SKM-1 treated with dmso at 0.1 percent for 144 hours (cell line): ENCODE data around the gene IFNLR1.

Source experiments
- DNase-seq: peaks from one replicate; lab custom pipeline; 2025; ENCODE audit not compliant: unreplicated experiment; lab: John Stamatoyannopoulos, UW

IFNLR1 gene

GRCh38 chr1:24206083-24206464 lies 19.0 kb upstream of the IFNLR1 start:
- no peak for DNase-seq

GRCh38 chr1:24205345-24206082 lies 18.4 kb upstream of the IFNLR1 start:
- no peak for DNase-seq

GRCh38 chr1:24204116-24204515 lies 17.0 kb upstream of the IFNLR1 start:
- DNase-seq = no peak

GRCh38 chr1:24203404-24203803 lies 16.3 kb upstream of the IFNLR1 start:
- DNase-seq = no peak

- no peak for DNase-seq
Observed at GRCh38 chr1:24202987-24203386, 15.9 kb upstream of the IFNLR1 start.

- no peak for DNase-seq
Observed at GRCh38 chr1:24202556-24202955, 15.5 kb upstream of the IFNLR1 start.

GRCh38 chr1:24201941-24202440 lies 14.9 kb upstream of the IFNLR1 start:
- DNase-seq = no peak

- peak; percentile 36 for DNase-seq
Observed at GRCh38 chr1:24199291-24199900, 12.3 kb upstream of the IFNLR1 start.

- no peak for DNase-seq
Observed at GRCh38 chr1:24198766-24199165, 11.7 kb upstream of the IFNLR1 start.

GRCh38 chr1:24195874-24196273 lies 8.8 kb upstream of the IFNLR1 start:
- DNase-seq = no peak

GRCh38 chr1:24195136-24195535 lies 8.0 kb upstream of the IFNLR1 start:
- DNase-seq = no peak

- DNase-seq = no peak
Observed at GRCh38 chr1:24193046-24193445, 6.0 kb upstream of the IFNLR1 start.

GRCh38 chr1:24191860-24192259 lies 4.8 kb upstream of the IFNLR1 start:
- no peak for DNase-seq

GRCh38 chr1:24190983-24191461 lies 3.9 kb upstream of the IFNLR1 start:
- DNase-seq = peak; percentile 7

- no peak for DNase-seq
Observed at GRCh38 chr1:24189528-24189927, 2.4 kb upstream of the IFNLR1 start.

- no peak for DNase-seq
Observed at GRCh38 chr1:24186711-24186992, 437 bp downstream of the IFNLR1 start.

GRCh38 chr1:24186031-24186710 lies 918 bp downstream of the IFNLR1 start:
- DNase-seq = no peak

GRCh38 chr1:24185076-24185475 lies 2.0 kb downstream of the IFNLR1 start:
- DNase-seq = no peak

GRCh38 chr1:24182061-24182460 lies 5.0 kb downstream of the IFNLR1 start:
- DNase-seq = no peak

GRCh38 chr1:24181619-24182018 lies 5.5 kb downstream of the IFNLR1 start:
- DNase-seq = no peak

- no peak for DNase-seq
Observed at GRCh38 chr1:24180676-24181075, 6.4 kb downstream of the IFNLR1 start.

- no peak for DNase-seq
Observed at GRCh38 chr1:24179251-24179840, 7.7 kb downstream of the IFNLR1 start.
